NOMO-1 treated with DMSO at 0.1 percent for 48 hours (cell line): ENCODE results near the gene CDH22.

Experiments
- DNase-seq: peaks from one replicate; lab custom pipeline; 2025; ENCODE audit not compliant: unreplicated experiment; lab: John Stamatoyannopoulos, UW

The CDH22 gene

GRCh38 chr20:46200582-46201570 lies 107.4 kb downstream of the CDH22 start:
- no peak for DNase-seq

DNA sequence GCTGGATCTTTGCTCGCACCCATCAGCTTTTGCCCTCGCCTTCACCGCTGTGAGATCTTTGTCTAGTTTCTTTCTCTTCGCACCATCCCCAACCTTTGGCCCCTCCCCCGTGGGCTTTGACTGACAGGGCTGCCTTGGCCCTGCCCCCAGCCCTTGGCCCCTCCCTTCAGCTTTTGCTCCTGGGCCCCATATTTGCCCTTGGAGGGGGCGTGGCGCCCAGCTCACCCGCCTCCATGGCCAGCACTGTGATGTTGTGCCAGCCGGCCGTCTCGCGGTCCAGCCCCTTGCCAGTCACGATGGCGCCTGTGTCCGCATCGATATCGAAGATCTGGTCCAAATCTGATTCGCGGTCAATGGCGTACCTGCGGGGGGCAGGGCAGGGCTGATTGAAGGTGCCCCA lies 109.1 kb downstream of the CDH22 start:
- DNase-seq, result peak; percentile 5

DNA sequence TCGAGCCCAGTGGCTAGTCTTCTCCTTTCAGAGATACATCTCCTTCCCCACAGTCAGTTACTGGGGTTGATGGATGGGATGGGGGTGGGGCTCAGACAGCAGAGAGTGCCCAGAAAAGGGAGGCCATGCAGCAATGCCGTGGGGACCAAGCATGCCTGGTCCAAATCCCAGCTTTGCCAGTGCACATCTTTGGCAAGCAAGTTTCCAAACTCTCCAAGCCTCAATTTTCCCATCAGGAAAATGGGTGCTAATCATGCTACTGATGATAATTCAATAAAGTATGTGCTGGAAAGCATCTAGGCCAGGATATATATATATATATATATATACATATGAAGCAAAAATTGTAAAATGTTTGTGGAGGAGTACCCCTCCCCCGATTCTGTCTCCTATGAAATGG lies 111.3 kb downstream of the CDH22 start:
- DNase-seq, result no peak

- DNase-seq, result no peak
Observed at GRCh38 chr20:46195264-46196036, 112.8 kb downstream of the CDH22 start.

DNA sequence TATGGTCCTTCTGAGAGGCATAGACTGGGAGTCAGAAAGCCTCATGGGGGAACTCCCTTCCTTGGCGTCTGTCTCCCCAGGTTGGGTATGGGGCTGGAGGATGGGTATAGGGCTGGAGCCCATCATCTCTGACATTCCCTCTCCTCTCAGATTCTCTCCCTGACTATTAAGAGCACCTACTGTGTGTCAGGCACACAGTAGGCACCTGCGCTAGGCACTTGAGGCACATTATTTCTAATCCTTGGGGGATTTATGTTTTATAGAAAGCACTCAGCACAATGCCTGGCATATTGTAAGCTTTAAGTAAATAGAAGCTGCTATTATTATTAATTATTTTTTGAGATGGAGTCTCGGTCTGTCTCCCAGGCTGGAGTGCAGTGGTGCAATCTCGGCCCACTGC lies 113.9 kb downstream of the CDH22 start:
- DNase-seq, result no peak

- DNase-seq, result no peak
Observed at GRCh38 chr20:46192376-46192944, 115.8 kb downstream of the CDH22 start.

DNA sequence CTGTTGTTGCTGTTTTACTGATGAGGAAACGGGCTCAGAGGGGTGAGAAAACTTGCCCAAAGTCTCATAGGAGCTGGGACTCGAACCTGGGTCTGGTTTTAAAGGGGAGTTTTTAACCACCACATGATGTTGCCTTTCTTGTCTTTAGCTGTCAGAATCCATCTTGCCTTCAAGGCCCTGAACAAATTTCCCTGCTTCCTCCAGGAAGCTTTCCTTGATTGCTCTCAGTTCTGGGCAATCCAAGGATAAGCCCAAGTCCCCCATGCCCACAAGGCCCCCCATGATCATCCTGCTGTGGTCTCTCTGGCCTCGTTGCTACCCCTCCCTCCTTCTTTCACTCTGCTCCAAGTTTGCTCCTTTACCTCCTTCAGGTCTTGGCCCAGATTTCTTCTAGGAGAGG lies 116.7 kb downstream of the CDH22 start:
- DNase-seq, result no peak

GRCh38 chr20:46191168-46191540 lies 117.1 kb downstream of the CDH22 start:
- DNase-seq, result no peak

DNA sequence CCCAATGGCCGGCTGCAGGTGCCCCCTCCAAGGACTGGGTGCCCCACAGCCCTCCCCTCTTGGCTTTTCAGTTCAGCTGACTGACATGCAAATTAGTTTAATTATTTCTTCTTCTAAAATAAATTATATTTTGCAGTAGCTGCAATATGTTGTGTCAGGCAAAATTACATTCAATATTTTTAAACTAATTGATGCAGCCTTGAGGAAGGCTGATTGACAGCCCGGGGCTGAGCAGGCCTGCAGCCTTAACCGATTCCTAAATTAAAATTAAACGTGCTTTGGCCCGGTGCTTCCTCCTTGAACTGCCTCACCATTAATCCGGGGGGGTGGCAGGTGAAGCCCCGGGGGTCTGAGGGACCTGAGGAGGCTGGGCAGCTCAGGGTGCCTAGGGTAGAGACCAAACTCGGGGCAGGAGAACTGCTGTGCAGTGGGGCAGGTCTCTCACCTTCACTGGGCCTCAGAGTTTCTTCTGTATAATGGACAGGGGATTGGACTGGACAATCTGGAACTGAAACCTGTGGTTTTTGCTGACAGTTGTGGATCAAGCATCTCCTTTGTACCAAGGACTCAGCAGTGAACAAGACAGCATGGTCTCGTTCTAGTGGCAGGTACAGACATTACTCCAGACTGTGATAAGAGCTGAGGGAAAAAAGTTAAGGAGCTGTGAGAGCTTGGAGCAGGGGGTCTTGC lies 117.7 kb downstream of the CDH22 start:
- DNase-seq, result peak; percentile 62

DNA sequence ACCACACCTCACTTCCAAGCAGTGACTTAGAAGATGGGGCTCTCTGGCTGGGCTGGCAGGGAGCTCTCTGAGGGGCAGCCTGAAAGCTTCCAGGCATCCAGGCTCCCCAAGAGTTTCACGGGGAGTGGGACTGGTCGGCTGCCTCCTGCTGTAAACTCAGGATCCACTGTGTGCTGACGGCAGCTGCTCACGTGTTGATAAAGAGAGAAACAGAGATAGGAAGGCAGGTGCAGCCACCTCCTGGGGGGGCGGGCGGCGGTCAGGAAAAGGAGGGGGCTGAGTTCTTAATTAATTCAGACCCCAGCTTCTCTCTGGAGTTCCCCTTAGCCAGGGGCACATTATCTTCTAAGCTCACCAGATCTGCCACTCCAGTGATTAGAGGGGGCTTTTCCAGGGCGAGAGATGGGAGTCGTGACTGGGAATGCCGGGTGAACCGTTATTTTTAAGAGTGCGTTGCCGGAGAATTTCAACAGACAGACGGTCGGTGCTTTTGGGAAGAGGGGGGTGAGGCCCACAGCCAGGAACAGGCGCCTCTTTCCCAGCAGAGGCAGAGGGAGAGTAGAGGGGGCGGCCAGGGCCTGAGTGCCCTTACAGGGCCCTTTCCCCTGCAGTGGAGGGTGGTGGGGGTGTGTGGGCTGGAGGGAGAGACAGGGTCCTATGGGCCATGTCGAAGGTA lies 119.3 kb downstream of the CDH22 start:
- no peak for DNase-seq

- DNase-seq, result no peak
Observed at GRCh38 chr20:46186210-46186609, 122.1 kb downstream of the CDH22 start.

DNA sequence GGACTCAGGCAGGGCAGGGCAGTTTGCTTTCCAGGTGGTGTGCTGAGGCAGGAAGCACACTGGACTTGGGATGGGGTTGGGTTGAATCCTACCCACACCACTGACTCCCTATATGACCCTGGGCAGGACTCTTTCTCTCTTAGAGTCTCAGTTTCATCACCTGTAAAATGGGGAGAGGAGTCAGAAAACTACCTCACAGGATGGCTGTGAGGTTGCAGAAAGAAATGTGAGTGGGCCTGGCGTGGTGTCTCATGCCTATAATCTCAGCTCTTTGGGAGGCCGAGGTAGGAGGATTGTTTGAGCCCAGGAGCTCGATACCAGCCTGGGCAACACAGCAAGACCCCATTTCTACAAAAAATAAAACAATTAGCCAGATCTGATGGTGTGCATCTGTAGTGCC lies 122.9 kb downstream of the CDH22 start:
- no peak for DNase-seq

DNA sequence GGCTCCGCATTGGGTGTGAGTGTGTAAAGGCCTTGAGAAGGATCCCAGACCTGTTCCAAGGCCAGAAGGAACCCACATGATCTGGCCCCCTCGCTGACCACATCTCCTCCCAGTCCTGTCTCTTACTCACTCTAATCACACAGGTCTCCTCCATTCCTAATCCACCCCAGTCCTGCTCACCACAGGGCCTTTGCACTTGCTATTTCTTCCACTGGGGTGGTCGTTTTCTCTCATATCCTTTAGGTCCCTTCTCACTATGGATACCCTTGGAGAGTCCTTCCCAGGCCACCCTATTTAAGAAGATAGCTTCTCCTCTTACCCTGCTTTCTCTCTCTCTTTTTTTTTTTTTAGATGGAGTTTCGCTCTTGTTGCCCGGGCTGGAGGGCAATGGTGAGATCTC lies 124.5 kb downstream of the CDH22 start:
- DNase-seq, result no peak

GRCh38 chr20:46182276-46183200 lies 125.8 kb downstream of the CDH22 start:
- DNase-seq, result no peak

- no peak for DNase-seq
Observed at GRCh38 chr20:46179862-46180261, 128.4 kb downstream of the CDH22 start.

- no peak for DNase-seq
Observed at GRCh38 chr20:46178891-46179290, 129.4 kb downstream of the CDH22 start.

- DNase-seq, result no peak
Observed at GRCh38 chr20:46177768-46178167, 130.5 kb downstream of the CDH22 start.

DNA sequence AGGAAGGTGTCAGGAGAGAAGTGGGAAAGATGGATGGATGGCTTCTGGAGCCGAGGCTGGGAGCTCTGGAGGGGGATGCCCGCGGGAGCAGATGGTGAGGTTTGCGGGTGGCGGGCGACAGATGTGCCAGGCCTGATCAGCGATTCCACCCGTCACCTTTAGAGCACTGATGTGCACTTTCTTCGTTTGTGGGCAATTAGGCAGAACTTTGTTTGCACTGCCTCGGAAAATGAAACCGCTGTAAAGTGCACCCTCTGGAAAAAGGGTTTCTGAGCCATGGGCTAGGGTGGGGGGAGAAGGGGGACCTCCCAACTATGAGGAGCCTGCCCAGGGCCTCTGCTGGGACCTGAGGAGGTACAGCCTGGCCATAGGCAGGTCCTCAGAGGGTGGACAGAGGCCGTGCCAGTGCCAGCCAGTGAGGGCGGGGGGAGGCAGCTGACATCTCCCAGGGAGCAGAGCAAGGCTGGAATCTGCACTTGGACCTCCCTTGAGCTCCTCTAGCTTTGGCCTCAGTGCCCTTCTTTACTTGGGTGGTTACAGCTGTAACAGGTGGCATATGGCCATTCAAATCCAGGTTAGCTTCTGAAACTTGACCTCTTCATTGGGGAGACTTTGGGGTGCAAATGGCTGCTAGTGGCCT lies 131.4 kb downstream of the CDH22 start:
- no peak for DNase-seq

DNA sequence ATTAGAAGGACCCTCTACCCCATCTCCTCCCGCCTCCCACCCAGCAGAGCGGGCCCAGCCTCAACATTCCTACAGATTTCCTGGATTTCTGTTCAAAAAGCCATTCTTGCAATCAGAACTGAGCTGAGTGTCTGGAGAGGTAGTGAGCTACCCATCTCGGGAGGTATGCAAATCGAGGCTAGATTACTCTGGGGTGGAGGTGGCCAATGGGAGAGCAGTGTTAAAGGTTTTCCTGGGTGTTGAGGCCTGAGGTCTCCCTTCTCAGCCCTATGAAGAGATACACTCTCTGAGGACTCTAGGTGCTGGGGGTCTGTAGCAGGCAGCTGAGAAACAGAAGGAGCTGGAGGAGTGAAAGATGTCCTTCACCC lies 133.2 kb downstream of the CDH22 start:
- DNase-seq, result no peak
